ENCODE measurements around the gene SSR1.
A peak's percentile ranks its signal among the peaks of the same experiment; 100 is the strongest.

DNA sequence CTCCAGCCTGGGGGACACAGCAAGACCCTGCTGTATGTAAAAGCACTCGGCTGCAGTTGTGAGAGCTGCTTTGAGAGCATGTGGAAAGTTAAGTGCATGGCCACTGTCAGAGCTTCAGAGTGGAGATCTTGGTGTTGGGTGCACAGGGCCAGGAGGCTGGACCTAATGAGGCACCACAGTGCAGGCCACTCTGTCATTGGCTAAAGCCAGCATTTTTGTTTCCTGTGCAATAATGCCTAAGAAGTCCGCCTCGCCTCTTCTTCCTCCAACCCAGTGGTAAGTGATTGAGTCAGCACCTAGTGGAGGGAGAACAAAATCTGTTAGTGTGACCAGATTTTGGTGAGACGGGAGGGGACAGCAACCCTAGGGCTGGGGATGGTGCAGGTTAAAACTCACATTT lies 60.6 kb downstream of the SSR1 start:
- peak; percentile 17 for TF ChIP-seq POLR2A (IDR thresholded peaks at IDR 0.05)
- no peak for TF ChIP-seq CTCF (IDR thresholded peaks at IDR 0.05)

Measured in right lobe of liver (tissue), 4 donors.